DND-41 (cell line): ENCODE measurements around the gene SRGAP3.

ENCODE experiments used
- ATAC-seq: fragments of 200-7000 bp; cut with Tn5 transposase; 3 replicates; pipeline ENCODE4 v1.9.1; 2021; ENCODE audit warnings: low read depth; ENCODE audit not compliant: insufficient read depth
- DNase-seq: peaks from one replicate; pipeline ENCODE4 v3.0.0-alpha.2; 2020
- H2AFZ ChIP-seq: 2 replicates; pipeline ENCODE4 v1.6.0; 2012; ENCODE audit warnings: low read depth, low read length
- H3K27ac ChIP-seq: 2 replicates; pipeline ENCODE4 v1.5.1; 2012; ENCODE audit warnings: low read length, inconsistent platforms
- H3K27me3 ChIP-seq: fragments of 200-600 bp; sonication (generic); 2 replicates; pipeline ENCODE4 v1.6.0; 2012; ENCODE audit warnings: low read length, mild to moderate bottlenecking, inconsistent platforms; ENCODE audit not compliant: insufficient read depth, poor library complexity
- H3K36me3 ChIP-seq: 2 replicates; pipeline ENCODE4 v1.5.1; 2012; ENCODE audit warnings: low read length, inconsistent platforms; ENCODE audit not compliant: insufficient read depth
- H3K4me1 ChIP-seq: 2 replicates; pipeline ENCODE4 v1.5.1; 2012; ENCODE audit warnings: mild to moderate bottlenecking, low read length; ENCODE audit not compliant: insufficient read depth
- H3K4me2 ChIP-seq: 2 replicates; pipeline ENCODE4 v1.6.0; 2012; ENCODE audit warnings: mild to moderate bottlenecking, moderate library complexity, low read length, inconsistent platforms; ENCODE audit not compliant: insufficient read depth
- H3K4me3 ChIP-seq, 2 experiments: fragments of 200-600 bp in 1 of 2; shearing (Covaris generic) in 1 of 2; 2 replicates each; pipeline ENCODE4 v1.5.1; 2012 to 2016; ENCODE audit warnings: inconsistent platforms in 2 of 2, low read length in 2 of 2, mild to moderate bottlenecking in 2 of 2, low read depth in 1 of 2, moderate library complexity in 1 of 2
- H3K79me2 ChIP-seq: 2 replicates; pipeline ENCODE4 v1.6.0; 2012; ENCODE audit warnings: low read length, inconsistent platforms; ENCODE audit not compliant: insufficient read depth
- H3K9ac ChIP-seq: 2 replicates; pipeline ENCODE4 v1.6.0; 2012; ENCODE audit warnings: low read depth, mild to moderate bottlenecking, inconsistent platforms, low read length, moderate library complexity
- H3K9me3 ChIP-seq: 2 replicates; pipeline ENCODE4 v1.5.1; 2012; ENCODE audit warnings: low read length, moderate library complexity, mild to moderate bottlenecking, inconsistent platforms; ENCODE audit not compliant: insufficient read depth, severe bottlenecking
- H4K20me1 ChIP-seq: 2 replicates; pipeline ENCODE4 v1.6.0; 2012; ENCODE audit warnings: low read length; ENCODE audit not compliant: insufficient read depth
- EZH2 ChIP-seq: IDR thresholded peaks from 3 replicates; pipeline ENCODE4 v1.6.1; 2012; ENCODE audit warnings: borderline replicate concordance, low read depth, mild to moderate bottlenecking, moderate library complexity, low read length, inconsistent platforms; ENCODE audit not compliant: severe bottlenecking
- TF ChIP-seq, protein P1 (sequence below): IDR thresholded peaks from 2 replicates; pipeline ENCODE4 v1.5.1; 2012; ENCODE audit warnings: borderline replicate concordance, low read length, moderate library complexity, mild to moderate bottlenecking; ENCODE audit not compliant: poor library complexity, severe bottlenecking; ENCODE audit errors: extremely low read depth

SRGAP3 gene

DNA sequence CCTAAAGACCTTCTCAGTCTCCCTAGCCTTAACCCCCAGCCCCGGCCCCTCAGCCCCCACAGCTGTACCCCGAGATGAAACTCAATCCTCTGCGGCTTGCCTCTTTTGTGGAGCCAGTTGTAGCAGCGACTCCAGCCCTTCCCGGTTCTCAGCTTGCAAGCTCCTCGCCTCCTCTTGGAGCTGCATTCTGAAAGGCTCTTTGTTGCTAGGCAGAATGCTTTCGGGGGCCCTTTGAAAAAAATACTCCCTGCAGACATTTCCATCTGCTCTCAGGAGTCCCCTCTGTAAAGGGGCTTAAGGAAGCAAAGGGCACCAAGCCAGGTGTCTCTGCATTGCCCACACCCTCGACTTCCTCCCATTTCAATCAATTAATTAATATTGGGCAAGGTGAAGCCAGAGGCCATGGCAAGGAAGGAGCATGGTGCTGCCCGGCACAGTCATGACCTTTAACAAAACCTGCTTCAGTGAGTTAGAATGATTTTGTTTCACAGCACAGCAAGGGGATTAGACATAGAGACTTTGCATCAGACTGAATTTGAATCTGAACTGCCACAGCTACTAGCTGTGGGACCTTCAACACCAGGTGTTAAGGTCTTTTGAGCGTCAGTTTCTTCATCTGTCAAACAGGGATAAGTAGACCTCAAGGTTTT, 65.5 kb downstream of the SRGAP3 start:
- no peak overlapping the region for H3K9ac ChIP-seq
- no peaks in the 10 kb centered on the region for H3K79me2 ChIP-seq
- H3K4me2 ChIP-seq, result no peak overlapping the region
- no peak overlapping the region for H3K4me3 ChIP-seq
- DNase-seq (no peak), ATAC-seq (no peak)
- no peak overlapping the region for H2AFZ ChIP-seq
- no peak for TF ChIP-seq EZH2
- TF ChIP-seq, protein P1, sequence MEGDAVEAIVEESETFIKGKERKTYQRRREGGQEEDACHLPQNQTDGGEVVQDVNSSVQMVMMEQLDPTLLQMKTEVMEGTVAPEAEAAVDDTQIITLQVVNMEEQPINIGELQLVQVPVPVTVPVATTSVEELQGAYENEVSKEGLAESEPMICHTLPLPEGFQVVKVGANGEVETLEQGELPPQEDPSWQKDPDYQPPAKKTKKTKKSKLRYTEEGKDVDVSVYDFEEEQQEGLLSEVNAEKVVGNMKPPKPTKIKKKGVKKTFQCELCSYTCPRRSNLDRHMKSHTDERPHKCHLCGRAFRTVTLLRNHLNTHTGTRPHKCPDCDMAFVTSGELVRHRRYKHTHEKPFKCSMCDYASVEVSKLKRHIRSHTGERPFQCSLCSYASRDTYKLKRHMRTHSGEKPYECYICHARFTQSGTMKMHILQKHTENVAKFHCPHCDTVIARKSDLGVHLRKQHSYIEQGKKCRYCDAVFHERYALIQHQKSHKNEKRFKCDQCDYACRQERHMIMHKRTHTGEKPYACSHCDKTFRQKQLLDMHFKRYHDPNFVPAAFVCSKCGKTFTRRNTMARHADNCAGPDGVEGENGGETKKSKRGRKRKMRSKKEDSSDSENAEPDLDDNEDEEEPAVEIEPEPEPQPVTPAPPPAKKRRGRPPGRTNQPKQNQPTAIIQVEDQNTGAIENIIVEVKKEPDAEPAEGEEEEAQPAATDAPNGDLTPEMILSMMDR, result no peak
- H3K36me3 ChIP-seq, result no peaks in the 10 kb centered on the region
- H3K9me3 ChIP-seq, result no peaks in the 10 kb centered on the region
- H4K20me1 ChIP-seq, result no peaks in the 10 kb centered on the region
- peaks cover 8% of the 10 kb centered on the region for H3K4me1 ChIP-seq
- H3K27me3 ChIP-seq, result peaks cover 6% of the 10 kb centered on the region
- H3K27ac ChIP-seq, result no peak overlapping the region

DNA sequence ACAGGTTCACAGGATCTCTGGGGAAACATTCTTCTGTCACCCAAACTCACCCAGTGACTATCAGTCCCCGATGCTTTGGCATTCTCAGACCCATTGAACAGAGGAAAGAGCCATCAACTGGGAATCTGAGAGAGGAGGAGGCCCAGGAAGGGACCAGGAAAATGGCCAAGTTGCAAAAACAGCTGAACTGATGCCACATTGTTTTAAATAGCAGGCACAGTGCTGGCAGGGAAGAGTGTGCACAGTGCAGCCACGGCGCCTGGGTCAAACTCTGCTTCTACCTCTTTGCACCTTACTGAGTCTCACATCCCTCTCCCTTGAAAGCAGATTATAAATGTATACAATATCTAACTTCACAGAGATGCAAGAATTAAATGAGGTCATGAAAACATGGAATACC, 66.4 kb downstream of the SRGAP3 start:
- no peaks in the 10 kb centered on the region for H3K9me3 ChIP-seq
- no peak overlapping the region for H3K27ac ChIP-seq

DNA sequence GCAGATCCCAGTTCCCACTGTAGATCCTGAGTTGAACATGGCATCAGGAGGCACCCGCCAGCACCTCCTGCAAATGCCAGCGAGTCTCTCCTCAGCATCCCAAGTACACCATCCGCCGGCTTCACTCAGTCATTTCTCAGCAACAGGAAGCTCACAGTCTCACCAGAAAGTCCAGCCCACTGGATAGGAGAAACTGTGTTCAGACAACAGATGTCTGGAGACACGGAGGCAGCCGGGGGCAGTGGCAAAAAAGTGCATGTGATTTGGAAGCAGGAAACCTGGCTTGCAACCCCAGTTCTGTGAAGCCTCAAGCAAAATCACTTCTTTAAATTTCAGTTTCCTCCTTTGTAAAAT, 68.7 kb downstream of the SRGAP3 start:
- Histone ChIP-seq H3K4me2 (no peak overlapping the region), H3K79me2 (no peaks in the 10 kb centered on the region), H3K36me3 (no peaks in the 10 kb centered on the region), H4K20me1 (no peaks in the 10 kb centered on the region), H3K9ac (no peak overlapping the region), H2AFZ (no peak overlapping the region), H3K27me3 (no peaks in the 10 kb centered on the region), H3K4me1 (peaks cover 8% of the 10 kb centered on the region), H3K9me3 (no peaks in the 10 kb centered on the region), H3K4me3 (no peak overlapping the region), H3K27ac (no peak overlapping the region)
- TF ChIP-seq, protein P1, result no peak
- TF ChIP-seq EZH2, result no peak
- no peak for ATAC-seq
- peak; percentile 12 for DNase-seq

More for the DNA sequence above, 66.4 kb downstream of the SRGAP3 start:
- Histone ChIP-seq H3K4me1 (peaks cover 8% of the 10 kb centered on the region), H3K36me3 (no peaks in the 10 kb centered on the region), H3K4me3 (no peak overlapping the region), H3K27me3 (peaks cover 6% of the 10 kb centered on the region), H3K79me2 (no peaks in the 10 kb centered on the region), H3K4me2 (no peak overlapping the region), H3K9ac (no peak overlapping the region), H2AFZ (no peak overlapping the region), H4K20me1 (no peaks in the 10 kb centered on the region)
- TF ChIP-seq, protein P1, result no peak
- TF ChIP-seq EZH2, result no peak
- no peak for DNase-seq
- ATAC-seq, result no peak
